ENCODE results near the gene ZNF598.

The ZNF598 gene

GRCh38 chr16:2042986-2043666, 33.5 kb upstream of the ZNF598 start:
- Histone ChIP-seq H3K4me3 (no peak overlapping the region), H3K36me3 (peaks cover 0 to 25% (median 5%) of the 10 kb centered on the region in 3 donors), H3K27me3 (no peaks in the 10 kb centered on the region), H3K27ac (peak overlapping the region; percentile 27 to 40), H3K9me3 (no peaks in the 10 kb centered on the region), H3K4me1 (peaks cover 5 to 69% (median 45%) of the 10 kb centered on the region in 4 donors)
- TF ChIP-seq CTCF (IDR thresholded peaks at IDR 0.05): no peak
- intact Hi-C loops (cut with DNase I; ENCODE audit: low total_unique reads): no loop called here
- no peak for DNase-seq

- H3K4me3 ChIP-seq: no peak overlapping the region
- H3K27me3 ChIP-seq: no peaks in the 10 kb centered on the region
- DNase-seq: no peak
- H3K9me3 ChIP-seq: no peaks in the 10 kb centered on the region
- intact Hi-C loops (cut with DNase I; ENCODE audit: low total_unique reads): no loop called here
- H3K27ac ChIP-seq: peak overlapping the region in 1 of 2 donors; percentile 12
- peaks cover 2 to 74% (median 53%) of the 10 kb centered on the region in 4 donors for H3K4me1 ChIP-seq
- TF ChIP-seq CTCF (IDR thresholded peaks at IDR 0.05): no peak
- H3K36me3 ChIP-seq: peaks cover 0 to 30% (median 13%) of the 10 kb centered on the region in 3 donors
These were observed 32.8 kb upstream of the ZNF598 start for GRCh38 chr16:2042171-2042985.

GRCh38 chr16:2040787-2041522, 31.3 kb upstream of the ZNF598 start:
- TF ChIP-seq CTCF (IDR thresholded peaks at IDR 0.05): no peak

GRCh38 chr16:2040041-2040786, 30.6 kb upstream of the ZNF598 start:
- H3K4me1 ChIP-seq: peaks cover 2 to 78% (median 60%) of the 10 kb centered on the region in 4 donors
- peak overlapping the region; percentile 96 to 98 for H3K27ac ChIP-seq
- no peak for TF ChIP-seq CTCF (IDR thresholded peaks at IDR 0.05)
- no peak overlapping the region for H3K4me3 ChIP-seq
- no peaks in the 10 kb centered on the region for H3K27me3 ChIP-seq
- peaks cover 0 to 41% (median 15%) of the 10 kb centered on the region in 3 donors for H3K36me3 ChIP-seq
- intact Hi-C loops (cut with DNase I; ENCODE audit: low total_unique reads): no loop called here
- H3K9me3 ChIP-seq: no peaks in the 10 kb centered on the region
- DNase-seq: no peak

More at GRCh38 chr16:2040787-2041522, 31.3 kb upstream of the ZNF598 start:
- Histone ChIP-seq H3K27ac (peak overlapping the region; percentile 96 to 98), H3K4me1 (peaks cover 0 to 74% (median 55%) of the 10 kb centered on the region in 4 donors), H3K36me3 (peaks cover 0 to 41% (median 15%) of the 10 kb centered on the region in 3 donors), H3K9me3 (no peaks in the 10 kb centered on the region), H3K4me3 (no peak overlapping the region), H3K27me3 (no peaks in the 10 kb centered on the region)
- no peak for DNase-seq
- intact Hi-C loops (cut with DNase I; ENCODE audit: low total_unique reads): no loop called here

All from tibial artery (tissue), 4 donors.